ENCODE results near the gene CTBP1. TPM values are rescaled to one million over a fixed set of nuclear protein-coding genes. Genes with fewer than 3 reads are reported as not detected.

CTBP1 gene
- total and polyA plus RNA-seq, 9 of the 15 experiments (the other 6 are each of a cell fraction or from before 2014, with no cell fraction given), result 14.5 to 162 (median 68.2) TPM

- TF ChIP-seq, protein P1, sequence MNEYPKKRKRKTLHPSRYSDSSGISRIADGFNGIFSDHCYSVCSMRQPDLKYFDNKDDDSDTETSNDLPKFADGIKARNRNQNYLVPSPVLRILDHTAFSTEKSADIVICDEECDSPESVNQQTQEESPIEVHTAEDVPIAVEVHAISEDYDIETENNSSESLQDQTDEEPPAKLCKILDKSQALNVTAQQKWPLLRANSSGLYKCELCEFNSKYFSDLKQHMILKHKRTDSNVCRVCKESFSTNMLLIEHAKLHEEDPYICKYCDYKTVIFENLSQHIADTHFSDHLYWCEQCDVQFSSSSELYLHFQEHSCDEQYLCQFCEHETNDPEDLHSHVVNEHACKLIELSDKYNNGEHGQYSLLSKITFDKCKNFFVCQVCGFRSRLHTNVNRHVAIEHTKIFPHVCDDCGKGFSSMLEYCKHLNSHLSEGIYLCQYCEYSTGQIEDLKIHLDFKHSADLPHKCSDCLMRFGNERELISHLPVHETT (CRISPR knock-in tag; conservative IDR thresholded peaks at IDR 0.05 in 1 of 2, IDR thresholded peaks at IDR 0.05 in 1 of 2), result peak in 1 of 2 experiments; percentile 86; a peak in 2 of 4 replicates
- TF ChIP-seq FUS (optimal IDR thresholded peaks at IDR 0.05; ENCODE audit: low read depth, low read length), result peak; percentile 54
- 0 out of 2 replicates have a peak, but pooled peaks have one; percentile 8 for TF ChIP-seq GABPB2 (CRISPR knock-in tag; conservative IDR thresholded peaks at IDR 0.05)
- no peak for TF ChIP-seq PHF21A (IDR thresholded peaks at IDR 0.05; ENCODE audit: borderline replicate concordance, low read depth)
- TF ChIP-seq KLF13 (tag; IDR thresholded peaks at IDR 0.05; ENCODE audit: borderline replicate concordance, low read depth), result no peak; the same call in 1 of the 2 replicates
- no peak for TF ChIP-seq PRDM10 (IDR thresholded peaks at IDR 0.05; ENCODE audit: partially characterized antibody)
- TF ChIP-seq, protein P2, sequence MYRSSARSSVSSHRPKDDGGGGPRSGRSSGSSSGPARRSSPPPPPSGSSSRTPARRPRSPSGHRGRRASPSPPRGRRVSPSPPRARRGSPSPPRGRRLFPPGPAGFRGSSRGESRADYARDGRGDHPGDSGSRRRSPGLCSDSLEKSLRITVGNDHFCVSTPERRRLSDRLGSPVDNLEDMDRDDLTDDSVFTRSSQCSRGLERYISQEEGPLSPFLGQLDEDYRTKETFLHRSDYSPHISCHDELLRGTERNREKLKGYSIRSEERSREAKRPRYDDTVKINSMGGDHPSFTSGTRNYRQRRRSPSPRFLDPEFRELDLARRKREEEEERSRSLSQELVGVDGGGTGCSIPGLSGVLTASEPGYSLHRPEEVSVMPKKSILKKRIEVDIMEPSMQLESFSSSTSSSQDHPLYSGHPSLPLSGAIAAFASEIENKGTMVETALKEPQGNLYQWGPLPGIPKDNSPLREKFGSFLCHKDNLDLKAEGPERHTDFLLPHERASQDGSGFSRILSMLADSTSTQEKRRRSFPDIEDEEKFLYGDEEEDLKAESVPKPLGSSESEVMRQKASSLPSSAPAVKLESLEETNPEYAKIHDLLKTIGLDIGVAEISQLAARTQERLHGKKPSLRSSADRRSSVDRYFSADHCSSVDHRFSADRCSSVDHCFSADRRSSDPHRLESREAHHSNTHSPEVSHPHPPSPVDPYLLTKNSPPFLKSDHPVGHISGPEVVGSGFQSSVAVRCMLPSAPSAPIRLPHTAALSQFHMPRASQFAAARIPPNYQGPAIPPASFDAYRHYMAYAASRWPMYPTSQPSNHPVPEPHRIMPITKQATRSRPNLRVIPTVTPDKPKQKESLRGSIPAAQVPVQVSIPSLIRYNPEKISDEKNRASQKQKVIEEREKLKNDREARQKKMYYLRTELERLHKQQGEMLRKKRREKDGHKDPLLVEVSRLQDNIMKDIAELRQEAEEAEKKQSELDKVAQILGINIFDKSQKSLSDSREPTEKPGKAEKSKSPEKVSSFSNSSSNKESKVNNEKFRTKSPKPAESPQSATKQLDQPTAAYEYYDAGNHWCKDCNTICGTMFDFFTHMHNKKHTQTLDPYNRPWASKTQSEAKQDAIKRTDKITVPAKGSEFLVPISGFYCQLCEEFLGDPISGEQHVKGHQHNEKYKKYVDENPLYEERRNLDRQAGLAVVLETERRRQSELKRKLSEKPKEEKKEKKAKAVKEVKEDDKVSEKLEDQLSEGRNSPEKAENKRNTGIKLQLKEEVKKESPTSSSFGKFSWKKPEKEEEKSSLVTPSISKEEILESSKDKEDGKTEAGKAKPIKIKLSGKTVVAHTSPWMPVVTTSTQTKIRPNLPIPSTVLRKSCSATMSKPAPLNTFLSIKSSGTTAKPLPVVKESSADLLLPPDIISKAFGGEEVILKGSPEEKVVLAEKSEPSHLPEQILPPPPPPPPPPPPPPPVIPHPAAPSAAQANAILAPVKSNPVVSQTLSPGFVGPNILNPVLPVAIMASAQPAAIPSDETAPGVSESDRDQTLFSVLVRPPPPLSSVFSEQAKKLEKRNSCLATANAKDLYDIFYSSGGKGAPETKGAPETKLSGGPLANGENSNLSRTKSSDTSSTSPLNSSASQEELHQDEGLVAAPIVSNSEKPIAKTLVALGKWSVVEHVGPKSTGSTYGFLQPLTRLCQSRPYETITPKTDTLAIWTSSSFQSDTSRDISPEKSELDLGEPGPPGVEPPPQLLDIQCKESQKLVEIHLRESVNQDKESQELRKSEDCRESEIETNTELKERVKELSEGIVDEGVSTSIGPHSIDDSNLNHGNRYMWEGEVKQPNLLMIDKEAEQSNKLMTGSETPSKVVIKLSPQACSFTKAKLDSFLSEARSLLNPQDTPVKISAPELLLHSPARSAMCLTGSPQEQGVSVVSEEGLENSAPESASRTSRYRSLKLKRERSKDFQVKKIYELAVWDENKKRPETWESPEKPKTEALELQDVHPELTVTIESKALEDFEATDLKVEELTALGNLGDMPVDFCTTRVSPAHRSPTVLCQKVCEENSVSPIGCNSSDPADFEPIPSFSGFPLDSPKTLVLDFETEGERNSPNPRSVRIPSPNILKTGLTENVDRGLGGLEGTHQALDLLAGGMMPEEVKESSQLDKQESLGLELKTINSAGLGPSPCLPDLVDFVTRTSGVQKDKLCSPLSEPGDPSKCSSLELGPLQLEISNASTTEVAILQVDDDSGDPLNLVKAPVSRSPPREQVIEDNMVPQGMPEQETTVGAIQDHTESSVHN (IDR thresholded peaks at IDR 0.05; ENCODE audit: borderline replicate concordance in 1 of 2, low read depth in 1 of 2), result no peak
- TF ChIP-seq MECOM (CRISPR knock-in tag; IDR thresholded peaks at IDR 0.05), result no peak
These were observed at the start of gene CTBP1 (continued) for GRCh38 chr4:1248245-1249147.

Data from K562 (cell line).